Central memory CD8-positive, alpha-beta T cell (primary cell): ENCODE results near the gene ZNF318.
"Not testable (repeated sequence)": the region's sequence is repeated elsewhere in the genome, so short reads cannot be mapped to it uniquely, and the experiment has no call there.

Experiments
- ATAC-seq: fragments of 150-1000 bp; cut with Tn5 transposase; replicated peaks from 2 replicates; pipeline ENCODE4 v1.10.0; 2022; ENCODE audit warnings: mild to moderate bottlenecking, moderate FRiP score, moderate number of reproducible peaks; ENCODE audit not compliant: poor library complexity, severe bottlenecking; ENCODE audit errors: extremely low read depth
- DNase-seq, 2 donors: peaks; one replicate each; pipeline ENCODE4 v3.0.0; 2021; ENCODE audit warnings: low spot score in 2 of 2
- H3K27ac Mint-ChIP-seq: one replicate; pipeline ENCODE4 v1.8.0; 2022; ENCODE audit warnings: low read depth, mild to moderate bottlenecking, moderate library complexity, mixed read lengths
- H3K27me3 Mint-ChIP-seq: one replicate; pipeline ENCODE4 v1.8.0; 2022; ENCODE audit warnings: mixed read lengths
- H3K36me3 Mint-ChIP-seq: one replicate; pipeline ENCODE4 v1.8.0; 2022; ENCODE audit warnings: mild to moderate bottlenecking, moderate library complexity, mixed read lengths; ENCODE audit not compliant: insufficient read depth
- H3K4me1 Mint-ChIP-seq: one replicate; pipeline ENCODE4 v1.8.0; 2022; ENCODE audit warnings: mixed read lengths
- H3K4me3 Mint-ChIP-seq: one replicate; pipeline ENCODE4 v1.8.0; 2022; ENCODE audit warnings: mild to moderate bottlenecking, moderate library complexity, mixed read lengths
- H3K9me3 Mint-ChIP-seq: one replicate; pipeline ENCODE4 v1.8.0; 2022; ENCODE audit warnings: mixed read lengths

The ZNF318 gene

DNA sequence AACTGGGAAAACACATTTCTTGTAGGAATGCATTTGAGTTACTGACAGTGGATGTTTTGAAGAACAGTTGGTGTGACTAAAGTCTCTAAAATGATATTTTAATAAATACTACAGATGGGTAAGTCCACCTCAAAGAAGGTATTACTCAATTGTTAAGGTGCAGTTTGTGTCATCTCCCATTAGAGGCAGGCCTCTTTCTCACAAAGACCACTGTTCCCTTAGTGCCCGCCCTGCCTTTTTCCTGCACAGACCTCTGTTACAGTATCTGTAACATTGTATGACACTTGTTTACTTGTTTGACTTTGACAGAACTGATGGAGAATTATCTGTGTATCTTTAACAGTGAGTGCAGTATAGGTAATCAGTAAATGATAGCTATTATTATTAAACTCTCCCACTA is 55.6 kb downstream of the ZNF318 start:
- H3K9me3 Mint-ChIP-seq = no peaks in the 10 kb centered on the region
- no peak overlapping the region for H3K4me3 Mint-ChIP-seq
- H3K27me3 Mint-ChIP-seq = no peaks in the 10 kb centered on the region
- DNase-seq (no peak), ATAC-seq (no peak)
- no peak overlapping the region for H3K27ac Mint-ChIP-seq
- peaks cover 1% of the 10 kb centered on the region for H3K4me1 Mint-ChIP-seq
- H3K36me3 Mint-ChIP-seq = peaks cover 2% of the 10 kb centered on the region

DNA sequence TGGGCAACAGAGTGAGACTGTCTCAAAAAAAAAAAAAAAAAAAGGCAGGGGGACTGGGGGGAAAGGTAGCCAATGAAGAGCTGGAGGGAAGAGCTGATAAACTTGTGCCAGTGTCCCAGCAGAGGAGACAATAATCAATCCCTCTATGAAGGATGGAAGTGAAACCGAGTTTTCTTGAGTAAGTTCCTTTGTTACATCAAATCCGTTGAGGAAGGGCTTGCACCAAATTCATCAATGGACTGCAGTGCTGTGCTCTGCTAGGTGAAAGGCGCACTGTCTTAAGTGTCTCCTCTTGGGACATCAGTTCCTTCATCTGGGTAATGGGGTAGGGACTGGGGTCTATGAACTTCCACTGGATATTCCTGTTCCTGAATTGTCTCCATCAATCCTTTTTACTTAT is 57.8 kb downstream of the ZNF318 start:
- Mint-ChIP-seq H3K36me3 (peaks cover 2% of the 10 kb centered on the region), H3K4me1 (peaks cover 12% of the 10 kb centered on the region), H3K9me3 (no peaks in the 10 kb centered on the region), H3K27ac (no peak overlapping the region), H3K4me3 (no peak overlapping the region), H3K27me3 (peaks cover 7% of the 10 kb centered on the region)
- no peak for ATAC-seq
- DNase-seq = no peak

DNA sequence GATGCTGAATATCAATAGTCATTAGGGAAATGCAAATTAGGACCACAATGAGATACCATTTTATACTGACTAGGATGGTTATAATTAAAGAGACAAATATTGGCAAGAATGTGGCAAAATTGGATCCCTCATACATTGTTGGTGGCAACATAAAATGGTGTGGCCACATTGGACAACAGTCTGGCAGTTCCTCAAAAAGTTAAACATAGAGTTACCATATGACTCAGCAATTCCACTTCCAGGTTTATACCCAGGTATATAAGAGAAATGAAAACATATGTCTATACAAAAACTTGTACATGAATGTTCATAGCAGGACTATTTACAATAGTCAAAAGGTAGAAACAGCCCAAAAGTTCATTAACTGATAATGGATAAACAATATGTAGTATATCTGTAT is 58.8 kb downstream of the ZNF318 start:
- ATAC-seq (no peak), DNase-seq (no peak)
- Mint-ChIP-seq H3K4me1 (peaks cover 12% of the 10 kb centered on the region), H3K4me3 (no peak overlapping the region), H3K36me3 (peaks cover 2% of the 10 kb centered on the region), H3K9me3 (no peaks in the 10 kb centered on the region), H3K27me3 (peaks cover 7% of the 10 kb centered on the region), H3K27ac (no peak overlapping the region)

DNA sequence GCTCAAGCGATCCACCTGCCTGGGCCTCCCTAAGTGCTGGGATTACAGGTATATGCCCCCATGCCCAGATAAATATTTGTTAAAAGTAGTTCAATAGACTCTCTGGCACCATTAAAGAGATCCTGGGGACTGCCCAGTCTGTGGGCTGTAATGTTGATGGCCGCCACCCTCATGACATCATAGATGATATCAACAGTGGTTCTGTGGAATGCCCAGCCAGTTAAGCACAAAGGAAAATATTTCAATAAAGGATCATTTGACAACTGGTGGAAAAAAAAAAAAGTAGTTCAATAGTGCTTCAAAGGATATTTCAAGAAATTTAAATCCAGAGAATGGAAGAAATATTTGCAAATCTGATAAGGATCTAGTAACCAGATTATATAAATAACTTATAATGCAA is 59.3 kb downstream of the ZNF318 start:
- no peak for ATAC-seq
- DNase-seq = no peak

DNA sequence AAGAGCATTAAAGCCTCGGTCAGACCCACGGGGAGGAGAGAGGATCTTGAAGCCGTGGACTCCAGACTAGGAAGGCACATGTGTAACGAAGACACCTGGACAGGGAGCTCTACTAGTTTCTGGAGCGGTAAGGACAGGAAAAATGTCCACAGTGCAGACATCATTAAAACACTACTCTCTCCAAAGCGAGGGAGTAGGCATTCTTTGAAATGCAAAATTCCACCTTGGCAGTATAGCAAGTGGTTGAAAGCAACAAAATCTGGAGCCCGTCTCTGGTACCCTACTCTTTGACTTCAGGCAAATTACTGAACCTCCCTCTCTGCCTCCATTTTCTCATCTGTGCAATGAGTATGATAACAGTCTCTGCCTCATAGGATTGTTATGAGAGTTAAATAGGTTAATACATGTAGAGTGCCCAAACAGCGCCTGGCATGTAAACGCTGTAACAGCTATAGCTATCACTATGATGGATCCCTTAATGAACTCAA is 60.4 kb downstream of the ZNF318 start:
- Mint-ChIP-seq H3K9me3 (no peaks in the 10 kb centered on the region), H3K27ac (no peak overlapping the region), H3K36me3 (no peaks in the 10 kb centered on the region), H3K27me3 (peaks cover 7% of the 10 kb centered on the region), H3K4me3 (peak overlapping the region; percentile 72), H3K4me1 (peaks cover 12% of the 10 kb centered on the region)
- ATAC-seq = no peak
- DNase-seq = no peak

More for the DNA sequence above, 59.3 kb downstream of the ZNF318 start:
- Mint-ChIP-seq H3K27me3 (peaks cover 7% of the 10 kb centered on the region), H3K9me3 (no peaks in the 10 kb centered on the region), H3K4me1 (peaks cover 12% of the 10 kb centered on the region), H3K4me3 (no peak overlapping the region), H3K27ac (no peak overlapping the region), H3K36me3 (no peaks in the 10 kb centered on the region)

DNA sequence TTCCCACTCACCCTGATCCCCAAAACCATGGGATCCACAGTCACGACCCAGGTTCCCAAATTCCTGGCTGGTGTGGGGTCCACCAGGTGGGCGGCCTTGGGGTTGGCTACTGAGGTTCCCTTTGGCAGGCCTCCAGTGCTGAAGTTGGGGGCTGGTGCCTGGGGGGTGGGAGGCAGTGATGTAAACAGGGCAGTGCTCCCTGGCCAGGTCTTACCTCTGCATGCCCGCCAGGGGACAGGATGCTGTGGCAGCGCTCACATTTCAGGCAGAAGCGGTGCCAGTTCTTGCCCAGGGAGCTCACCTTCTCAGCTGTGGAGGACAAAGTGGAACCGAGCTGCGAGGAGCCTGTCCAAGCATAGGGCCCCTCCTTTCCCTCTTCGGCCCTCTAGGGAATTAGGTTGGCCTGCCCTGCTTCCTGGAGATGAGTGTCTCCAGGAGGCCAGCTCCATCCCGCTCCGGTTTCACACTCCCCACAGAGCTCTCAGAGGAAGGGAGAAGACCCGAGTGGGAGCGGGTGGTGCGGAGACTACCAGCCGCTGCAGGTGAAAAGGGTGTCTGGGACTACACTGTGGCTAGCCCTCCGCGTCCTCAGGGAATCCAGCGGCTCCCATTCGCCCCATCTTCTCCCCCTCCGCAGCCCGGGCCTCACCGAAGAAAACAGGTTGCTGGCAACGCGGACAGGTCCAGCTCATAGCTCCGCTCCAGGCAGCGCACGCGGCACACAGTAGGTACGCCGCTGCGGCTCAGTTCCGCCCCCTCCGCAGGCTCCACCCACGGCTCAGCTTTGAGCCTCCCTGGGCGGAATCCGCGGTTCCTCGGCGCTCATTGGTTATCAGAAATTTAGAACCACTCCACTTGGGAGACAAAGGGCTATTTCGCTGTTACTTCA is 61.1 kb downstream of the ZNF318 start, which contains the start of gene CRIP3:
Gene CRIP3, minus strand, starts transcription at position 726 of the 889 bp plus-strand sequence. Its CDS starts 34 bp downstream, at position 692.
- DNase-seq = peak in 1 of 2 donors; percentile 23
- H3K9me3 Mint-ChIP-seq = no peaks in the 10 kb centered on the region
- H3K4me3 Mint-ChIP-seq = peak within 1 kb of the TSS; percentile 72
- peaks cover 12% of the 10 kb centered on the region for H3K4me1 Mint-ChIP-seq
- no peaks in the 10 kb centered on the region for H3K36me3 Mint-ChIP-seq
- peak; percentile 81 for ATAC-seq
- H3K27me3 Mint-ChIP-seq = peaks cover 7% of the 10 kb centered on the region
- no peak within 1 kb of the TSS for H3K27ac Mint-ChIP-seq

DNA sequence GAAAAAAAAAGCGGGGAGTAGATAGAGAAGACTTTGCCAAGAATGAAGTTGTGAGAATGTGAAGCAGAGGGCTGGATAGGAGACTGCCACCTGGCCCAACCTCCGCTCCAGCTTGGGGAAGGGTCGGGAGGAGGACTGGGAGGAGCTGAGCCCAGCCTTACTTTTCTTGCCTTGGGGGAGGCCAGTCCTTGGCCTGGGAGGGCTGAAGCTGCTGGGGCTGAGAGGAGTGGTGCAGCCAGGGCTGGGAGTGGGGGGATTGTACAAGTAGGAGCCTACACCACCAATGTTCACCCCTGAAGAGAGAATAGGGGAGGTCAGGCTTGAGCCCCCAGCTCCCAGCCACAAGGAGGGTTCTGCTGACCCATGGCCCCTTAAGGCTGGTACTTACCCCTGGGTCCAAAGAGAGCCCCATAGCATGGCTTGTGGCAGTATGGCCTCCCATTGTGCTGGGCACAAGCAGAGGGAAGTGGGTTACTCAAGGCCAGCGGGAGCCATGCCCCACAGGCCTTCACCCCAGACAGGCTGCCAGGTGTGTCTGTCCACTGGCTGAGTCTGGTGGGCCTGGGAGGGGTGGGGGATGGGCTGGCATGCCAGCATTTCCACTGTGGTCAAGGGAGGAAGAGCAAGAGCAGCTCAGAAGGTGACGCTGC is 61.9 kb downstream of the ZNF318 start:
- H3K4me1 Mint-ChIP-seq = peaks cover 12% of the 10 kb centered on the region
- no peaks in the 10 kb centered on the region for H3K36me3 Mint-ChIP-seq
- no peak for ATAC-seq
- peak overlapping the region; percentile 72 for H3K4me3 Mint-ChIP-seq
- no peak overlapping the region for H3K27ac Mint-ChIP-seq
- peaks cover 7% of the 10 kb centered on the region for H3K27me3 Mint-ChIP-seq
- DNase-seq = no peak
- no peaks in the 10 kb centered on the region for H3K9me3 Mint-ChIP-seq

DNA sequence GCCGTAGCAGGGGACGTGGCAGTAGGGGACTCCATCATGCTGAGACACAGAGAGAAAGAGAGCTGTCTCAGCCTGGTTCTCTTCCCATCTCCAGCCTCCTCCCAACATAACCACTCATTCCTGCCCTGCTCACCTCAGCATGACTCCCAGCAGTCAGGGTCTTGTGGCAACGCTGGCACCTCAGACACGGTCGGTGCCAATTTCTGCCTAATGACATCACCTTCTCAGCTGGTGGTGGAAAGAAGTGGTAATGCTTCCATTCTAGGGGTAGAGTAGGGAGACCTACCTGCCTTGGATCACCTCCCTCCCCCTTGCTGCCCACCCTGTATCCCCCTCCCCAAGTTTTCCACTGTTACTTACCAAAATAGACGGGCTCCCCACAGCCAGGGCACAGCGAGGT is 63.4 kb downstream of the ZNF318 start:
- Mint-ChIP-seq H3K9me3 (no peaks in the 10 kb centered on the region), H3K4me1 (peaks cover 12% of the 10 kb centered on the region), H3K27ac (no peak overlapping the region), H3K4me3 (no peak overlapping the region), H3K27me3 (peaks cover 22% of the 10 kb centered on the region), H3K36me3 (no peaks in the 10 kb centered on the region)
- DNase-seq (no peak), ATAC-seq (no peak)

DNA sequence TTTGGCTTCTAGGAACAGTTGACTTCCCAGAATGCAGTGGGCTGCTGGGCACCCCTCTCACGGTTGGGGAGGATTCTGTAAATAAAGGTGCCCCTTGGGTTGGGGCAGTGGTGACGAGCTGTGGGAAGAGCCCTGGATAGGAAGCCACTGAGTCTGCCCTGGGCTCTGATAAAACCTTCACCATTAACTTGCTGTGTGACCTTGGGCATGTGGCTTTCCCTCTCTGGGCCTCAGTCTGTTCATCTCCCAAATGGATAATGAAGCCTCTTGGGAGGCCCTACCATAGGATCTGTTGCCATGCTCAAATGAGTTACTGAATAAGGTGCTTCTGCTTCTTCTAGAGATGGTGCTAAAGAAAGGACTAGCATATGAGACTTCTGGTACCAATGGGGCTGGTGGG is 64.6 kb downstream of the ZNF318 start:
- Mint-ChIP-seq H3K27me3 (peaks cover 34% of the 10 kb centered on the region), H3K4me1 (peaks cover 12% of the 10 kb centered on the region), H3K9me3 (no peaks in the 10 kb centered on the region), H3K27ac (no peak overlapping the region), H3K4me3 (no peak overlapping the region), H3K36me3 (no peaks in the 10 kb centered on the region)
- no peak for DNase-seq
- no peak for ATAC-seq

DNA sequence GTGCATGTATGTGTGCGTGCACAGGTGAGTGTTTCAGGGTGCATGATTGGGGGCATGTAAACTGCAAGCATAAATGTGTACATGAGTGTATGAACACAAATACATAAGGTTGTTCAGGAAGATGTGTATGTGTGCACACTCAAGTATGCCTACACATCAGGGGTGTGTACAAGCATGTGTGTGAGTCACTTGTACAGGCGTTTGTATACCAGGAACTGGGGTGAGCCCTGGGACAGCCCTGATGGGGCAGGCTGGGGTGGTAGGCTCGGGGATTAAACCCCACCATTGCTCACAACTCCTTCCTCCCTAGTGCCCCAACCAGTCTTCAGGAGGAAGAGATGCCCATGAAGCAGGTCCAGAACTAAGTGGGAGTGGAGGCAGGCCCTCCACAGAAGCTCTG is 65.1 kb downstream of the ZNF318 start:
- ATAC-seq (no peak), DNase-seq (no peak)
- Mint-ChIP-seq H3K4me1 (peaks cover 12% of the 10 kb centered on the region), H3K9me3 (no peaks in the 10 kb centered on the region), H3K27me3 (peaks cover 39% of the 10 kb centered on the region), H3K4me3 (no peak overlapping the region), H3K27ac (no peak overlapping the region), H3K36me3 (no peaks in the 10 kb centered on the region)

DNA sequence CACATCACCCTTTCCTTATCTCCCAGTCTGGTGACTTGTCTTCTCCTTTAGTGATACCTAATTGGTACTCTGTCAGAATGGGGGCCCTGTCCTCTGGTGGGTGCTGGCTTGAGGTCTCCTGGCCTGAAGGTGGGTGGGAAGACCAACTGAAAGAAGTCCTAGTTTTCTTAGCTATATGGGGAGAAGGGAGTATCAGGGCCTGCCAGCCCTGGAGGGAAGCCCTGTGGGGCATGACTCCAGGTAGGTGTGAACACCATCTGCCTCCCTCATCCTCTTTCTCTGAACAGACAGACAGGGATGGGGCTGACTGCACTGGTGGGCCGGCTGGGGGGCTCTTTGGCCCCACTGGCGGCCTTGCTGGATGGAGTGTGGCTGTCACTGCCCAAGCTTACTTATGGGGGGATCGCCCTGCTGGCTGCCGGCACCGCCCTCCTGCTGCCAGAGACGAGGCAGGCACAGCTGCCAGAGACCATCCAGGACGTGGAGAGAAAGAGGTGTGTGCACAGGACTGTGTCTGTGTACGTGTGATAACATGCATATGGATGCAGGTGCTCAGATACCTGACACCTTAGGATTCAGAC is 65.6 kb downstream of the ZNF318 start:
- Mint-ChIP-seq H3K4me1 (peaks cover 11% of the 10 kb centered on the region), H3K4me3 (no peak overlapping the region), H3K9me3 (no peaks in the 10 kb centered on the region), H3K27ac (no peak overlapping the region), H3K36me3 (no peaks in the 10 kb centered on the region), H3K27me3 (peaks cover 39% of the 10 kb centered on the region)
- DNase-seq = no peak
- no peak for ATAC-seq

DNA sequence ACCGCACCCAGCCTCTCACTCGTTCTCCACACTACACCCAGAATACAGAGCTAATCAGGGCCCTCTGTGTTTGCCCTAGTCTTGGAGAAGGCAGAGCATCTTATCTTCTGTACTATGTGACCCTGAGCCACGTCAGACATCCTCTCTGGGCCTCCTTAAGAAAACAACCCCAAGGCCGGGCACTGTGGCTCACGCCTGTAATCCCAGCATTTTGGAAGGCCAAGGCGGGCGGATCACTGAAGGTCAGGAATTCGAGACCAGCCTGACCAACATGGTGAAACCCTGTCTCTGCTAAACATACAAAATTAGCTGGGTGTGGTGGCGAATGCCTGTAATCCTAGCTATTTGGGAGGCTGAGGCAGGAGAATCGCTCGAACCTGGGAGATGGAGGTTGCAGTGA is 66.4 kb downstream of the ZNF318 start:
- DNase-seq, H3K4me3 Mint-ChIP-seq, H3K36me3 Mint-ChIP-seq, H3K4me1 Mint-ChIP-seq, H3K9me3 Mint-ChIP-seq, ATAC-seq, H3K27ac Mint-ChIP-seq: not testable (repeated sequence)
- peaks cover 39% of the 10 kb centered on the region for H3K27me3 Mint-ChIP-seq
